HG02642 (cell line): Measurements from ENCODE around the gene GLA.

Source experiments
- ATAC-seq: cut with Tn5 transposase; IDR thresholded peaks from one replicate; pipeline ENCODE4 v1.9.1; 2021; ENCODE audit warnings: mild to moderate bottlenecking; ENCODE audit not compliant: unreplicated experiment, poor library complexity

GLA gene

GRCh38 chrX:101407748-101408531, at the start of gene GLA, which contains the start of gene HNRNPH2:
Gene GLA (minus strand): TSS chrX:101407925. CDS start chrX:101407903, 22 bp downstream.
Gene HNRNPH2 (plus strand): TSS chrX:101408222. CDS start chrX:101411989, 3,767 bp downstream.
- peak; percentile 94 for ATAC-seq

GRCh38 chrX:101452056-101452455, 44.3 kb upstream of the GLA start:
- no peak for ATAC-seq

- no peak for ATAC-seq
Measured at GRCh38 chrX:101450961-101451360, 43.2 kb upstream of the GLA start.

- no peak for ATAC-seq
Measured at GRCh38 chrX:101450085-101450484, 42.4 kb upstream of the GLA start.

GRCh38 chrX:101449279-101449678, 41.6 kb upstream of the GLA start:
- no peak for ATAC-seq

GRCh38 chrX:101442085-101442484, 34.4 kb upstream of the GLA start:
- ATAC-seq, result no peak

GRCh38 chrX:101430457-101431078, 22.8 kb upstream of the GLA start:
- ATAC-seq, result peak; percentile 85

GRCh38 chrX:101429934-101430333, 22.2 kb upstream of the GLA start:
- peak; percentile 39 for ATAC-seq

- no peak for ATAC-seq
Measured at GRCh38 chrX:101427954-101428353, 20.2 kb upstream of the GLA start.

- ATAC-seq, result no peak
Measured at GRCh38 chrX:101419489-101419888, 11.8 kb upstream of the GLA start.

GRCh38 chrX:101417981-101418841, 10.5 kb upstream of the GLA start:
- peak; percentile 57 for ATAC-seq

- ATAC-seq, result no peak
Measured at GRCh38 chrX:101417190-101417589, 9.5 kb upstream of the GLA start.

GRCh38 chrX:101416691-101417090, 9.0 kb upstream of the GLA start:
- no peak for ATAC-seq

- peak; percentile 54 for ATAC-seq
Measured at GRCh38 chrX:101415180-101416145, 7.7 kb upstream of the GLA start.

GRCh38 chrX:101411984-101412383, 4.3 kb upstream of the GLA start:
- ATAC-seq, result no peak

GRCh38 chrX:101410461-101410860, 2.7 kb upstream of the GLA start:
- ATAC-seq, result no peak

GRCh38 chrX:101409043-101409442, 1.3 kb upstream of the GLA start:
- ATAC-seq, result no peak

- ATAC-seq, result no peak
Measured at GRCh38 chrX:101408532-101408841, 762 bp upstream of the GLA start.

- ATAC-seq, result no peak
Measured at GRCh38 chrX:101407167-101407747, 468 bp downstream of the GLA start.

- ATAC-seq, result no peak
Measured at GRCh38 chrX:101399825-101400224, 7.9 kb downstream of the GLA start.
